GM18526 (cell line): Measurements from ENCODE around the gene COPG1.

Experiments used
- POLR2A ChIP-seq: IDR thresholded peaks from 3 replicates; pipeline ENCODE4 v1.6.1; 2011; ENCODE audit not compliant: insufficient read length; ENCODE audit errors: extremely low read depth

The COPG1 gene

DNA sequence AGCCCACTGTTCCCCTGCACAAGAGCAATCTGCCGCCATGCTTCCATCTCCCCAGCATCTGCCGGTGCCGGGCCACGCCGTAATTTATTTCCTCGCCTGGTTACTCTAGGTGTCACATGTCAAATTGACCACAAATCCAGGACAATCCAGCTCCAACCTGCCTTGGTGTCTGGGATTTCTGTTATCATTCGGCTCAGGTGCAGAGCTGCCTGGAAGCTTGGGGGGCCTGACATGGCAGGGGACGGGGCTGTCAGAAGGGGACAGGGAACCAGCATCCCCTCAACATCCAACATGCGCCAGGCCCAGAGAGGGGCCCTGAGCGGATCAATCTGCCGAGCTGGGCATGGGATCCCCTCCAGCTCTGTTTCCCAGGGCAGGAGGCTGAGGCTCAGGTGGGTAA is 77.2 kb downstream of the COPG1 start:
- TF ChIP-seq POLR2A = no peak
